ENCODE results near the gene WNK1. TPM values are rescaled to one million over a fixed set of nuclear protein-coding genes. Genes with fewer than 3 reads are reported as not detected.

The WNK1 gene
- total RNA-seq, 1 experiment from 2014 or later, result 117 TPM

DNA sequence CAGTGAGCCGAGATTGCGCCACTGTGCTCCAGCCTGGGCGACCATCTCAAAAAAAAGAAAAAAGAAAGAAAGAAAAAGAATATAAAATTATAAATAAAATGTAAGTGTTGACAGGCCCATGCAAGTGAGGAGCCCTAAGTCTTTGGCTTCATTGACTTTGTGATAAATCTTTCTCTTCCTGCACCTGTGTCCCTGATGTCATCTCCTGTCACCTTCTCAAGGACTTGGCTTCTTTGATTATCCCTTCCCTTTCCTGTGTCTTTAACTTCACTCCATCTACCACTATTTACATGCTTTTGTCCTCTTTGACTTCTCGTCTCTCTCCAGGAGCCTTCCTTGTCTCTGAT is 33.6 kb upstream of the WNK1 start:
- Histone ChIP-seq H3K18ac (ENCODE audit: insufficient read length, low read depth, low read length) (no peak overlapping the region), H3K4ac (ENCODE audit: low read depth, low read length) (no peak overlapping the region), H3K27me3 (ENCODE audit: insufficient read depth, low read length) (no peaks in the 10 kb centered on the region), H3K79me2 (ENCODE audit: insufficient read depth, low read length) (no peaks in the 10 kb centered on the region), H3K56ac (ENCODE audit: insufficient read length, low read depth, low read length) (no peak overlapping the region), H3K4me2 (ENCODE audit: insufficient read depth, insufficient read length, low read length) (no peak overlapping the region), H3K4me1 (ENCODE audit: insufficient read depth, low read length) (peaks cover 6% of the 10 kb centered on the region; the same call in 1 of the 2 replicates), H4K8ac (replicated peaks; ENCODE audit: insufficient read length, low read depth, low read length) (no peak overlapping the region), H4K5ac (ENCODE audit: insufficient read length, low read depth, low read length) (no peak overlapping the region), H3K27ac (ENCODE audit: insufficient read length, low read depth, low read length) (no peak overlapping the region), H2BK12ac (ENCODE audit: insufficient read length, low read depth, low read length) (no peak overlapping the region), H3K9me3 (ENCODE audit: control insufficient read depth, low read depth, low read length) (no peaks in the 10 kb centered on the region), H3K14ac (ENCODE audit: insufficient read depth, low read length) (no peak overlapping the region), H2AFZ (ENCODE audit: low read length) (no peak overlapping the region), H2BK5ac (ENCODE audit: insufficient read length, low read length) (no peak overlapping the region), H3K23ac (ENCODE audit: insufficient read length, low read depth, low read length) (no peak overlapping the region), H2AK5ac (ENCODE audit: insufficient read length, low read length) (no peak overlapping the region), H2BK20ac (ENCODE audit: low read depth, low read length, poor library complexity, severe bottlenecking) (no peak overlapping the region), H4K20me1 (ENCODE audit: control insufficient read depth, insufficient read depth, insufficient read length) (no peaks in the 10 kb centered on the region), H4K91ac (ENCODE audit: insufficient read length, low read depth, low read length) (no peak overlapping the region), H3T11ph (ENCODE audit: low read length) (no peak overlapping the region), H2BK120ac (ENCODE audit: low read depth, low read length, poor library complexity, severe bottlenecking) (no peak overlapping the region), H3K79me1 (ENCODE audit: insufficient read depth, low read depth, low read length, poor library complexity, severe bottlenecking) (no peaks in the 10 kb centered on the region), H3K9ac (ENCODE audit: extremely low read depth, insufficient read length, low read length) (no peak overlapping the region), H3K23me2 (ENCODE audit: insufficient read length, low read depth, low read length, poor library complexity, severe bottlenecking) (no peaks in the 10 kb centered on the region), H2BK15ac (ENCODE audit: low read depth, low read length) (no peak overlapping the region)
- Mint-ChIP-seq H3K4me3 (no peak overlapping the region), H3K4me1 (peaks cover 33 to 46% of the 10 kb centered on the region in 2 experiments), H3K27ac (no peak overlapping the region), H3K9me3 (no peaks in the 10 kb centered on the region), H3K27me3 (ENCODE audit: low read depth) (no peaks in the 10 kb centered on the region), H3K36me3 (ENCODE audit: insufficient read depth in 1 of 3, low read depth in 3 of 3) (no peaks in the 10 kb centered on the region)
- WGBS (ENCODE audit: extremely low coverage, insufficient read length, low lambda C conversion rate), result no CpG with 5 or more reads among the region's 4 CpGs
- no peak for DNase-seq
- TF ChIP-seq, protein P1, sequence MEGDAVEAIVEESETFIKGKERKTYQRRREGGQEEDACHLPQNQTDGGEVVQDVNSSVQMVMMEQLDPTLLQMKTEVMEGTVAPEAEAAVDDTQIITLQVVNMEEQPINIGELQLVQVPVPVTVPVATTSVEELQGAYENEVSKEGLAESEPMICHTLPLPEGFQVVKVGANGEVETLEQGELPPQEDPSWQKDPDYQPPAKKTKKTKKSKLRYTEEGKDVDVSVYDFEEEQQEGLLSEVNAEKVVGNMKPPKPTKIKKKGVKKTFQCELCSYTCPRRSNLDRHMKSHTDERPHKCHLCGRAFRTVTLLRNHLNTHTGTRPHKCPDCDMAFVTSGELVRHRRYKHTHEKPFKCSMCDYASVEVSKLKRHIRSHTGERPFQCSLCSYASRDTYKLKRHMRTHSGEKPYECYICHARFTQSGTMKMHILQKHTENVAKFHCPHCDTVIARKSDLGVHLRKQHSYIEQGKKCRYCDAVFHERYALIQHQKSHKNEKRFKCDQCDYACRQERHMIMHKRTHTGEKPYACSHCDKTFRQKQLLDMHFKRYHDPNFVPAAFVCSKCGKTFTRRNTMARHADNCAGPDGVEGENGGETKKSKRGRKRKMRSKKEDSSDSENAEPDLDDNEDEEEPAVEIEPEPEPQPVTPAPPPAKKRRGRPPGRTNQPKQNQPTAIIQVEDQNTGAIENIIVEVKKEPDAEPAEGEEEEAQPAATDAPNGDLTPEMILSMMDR (conservative IDR thresholded peaks at IDR 0.05), result no peak

Measured in H9 (cell line).